Thoracic aorta (tissue), 2 donors: ENCODE data around the gene APOB. TPM values are rescaled to one million over a fixed set of nuclear protein-coding genes. Genes with fewer than 3 reads are reported as not detected.

Experiments used
- ATAC-seq: fragments of 150-250 bp; one replicate; pipeline ENCODE4 v1.8.0; 2017; ENCODE audit warnings: low read depth; ENCODE audit not compliant: insufficient number of reproducible peaks, low FRiP score
- DNase-seq: peaks from one replicate; pipeline ENCODE4 v3.0.0-alpha.2; 2020; ENCODE audit warnings: low spot score
- H3K27ac ChIP-seq, 2 donors: fragments of 200-600 bp; sonication (generic); 1 replicate in 1 of 2; 2 replicates in 1 of 2; pipeline ENCODE4 v1.5.1; 2016; ENCODE audit warnings: mild to moderate bottlenecking in 2 of 2, moderate library complexity in 2 of 2
- H3K27me3 ChIP-seq: fragments of 200-600 bp; sonication (generic); replicated peaks from 2 replicates; pipeline ENCODE4 v1.6.0; 2016; ENCODE audit warnings: mild to moderate bottlenecking; ENCODE audit not compliant: insufficient read depth
- H3K36me3 ChIP-seq: fragments of 200-600 bp; sonication (generic); one replicate; pipeline ENCODE4 v1.5.1; 2016
- H3K4me1 ChIP-seq, 2 donors: fragments of 200-600 bp; sonication (generic); 1 replicate in 1 of 2; 2 replicates in 1 of 2; pipeline versions ENCODE4 v1.5.1 to v1.6.0; 2016; ENCODE audit warnings: low read depth in 2 of 2, mild to moderate bottlenecking in 1 of 2; ENCODE audit not compliant: control insufficient read depth in 1 of 2
- H3K4me3 ChIP-seq: fragments of 200-600 bp; sonication (generic); 2 replicates; pipeline ENCODE4 v1.5.1; 2016; ENCODE audit warnings: mild to moderate bottlenecking
- H3K9me3 ChIP-seq: fragments of 200-600 bp; sonication (generic); 2 replicates; pipeline ENCODE4 v1.5.1; 2016
- total RNA-seq, 2 donors: library from RNA; depleted of rRNA; stranded (reverse); fragments of >200 nt; gene quantifications; one replicate each; pipeline versions ENCODE4 v1.1.0 to v1.2.3, GENCODE V29; 2016
- TF ChIP-seq, protein P1 (sequence below): fragments of 200-600 bp; sonication (generic); IDR thresholded peaks from one replicate; pipeline ENCODE4 v1.5.1; 2019; ENCODE audit warnings: antibody characterized with exemption

Gene APOB
- total RNA-seq, 2 donors from 2014 or later, result 4.7 to 6.1 TPM

DNA sequence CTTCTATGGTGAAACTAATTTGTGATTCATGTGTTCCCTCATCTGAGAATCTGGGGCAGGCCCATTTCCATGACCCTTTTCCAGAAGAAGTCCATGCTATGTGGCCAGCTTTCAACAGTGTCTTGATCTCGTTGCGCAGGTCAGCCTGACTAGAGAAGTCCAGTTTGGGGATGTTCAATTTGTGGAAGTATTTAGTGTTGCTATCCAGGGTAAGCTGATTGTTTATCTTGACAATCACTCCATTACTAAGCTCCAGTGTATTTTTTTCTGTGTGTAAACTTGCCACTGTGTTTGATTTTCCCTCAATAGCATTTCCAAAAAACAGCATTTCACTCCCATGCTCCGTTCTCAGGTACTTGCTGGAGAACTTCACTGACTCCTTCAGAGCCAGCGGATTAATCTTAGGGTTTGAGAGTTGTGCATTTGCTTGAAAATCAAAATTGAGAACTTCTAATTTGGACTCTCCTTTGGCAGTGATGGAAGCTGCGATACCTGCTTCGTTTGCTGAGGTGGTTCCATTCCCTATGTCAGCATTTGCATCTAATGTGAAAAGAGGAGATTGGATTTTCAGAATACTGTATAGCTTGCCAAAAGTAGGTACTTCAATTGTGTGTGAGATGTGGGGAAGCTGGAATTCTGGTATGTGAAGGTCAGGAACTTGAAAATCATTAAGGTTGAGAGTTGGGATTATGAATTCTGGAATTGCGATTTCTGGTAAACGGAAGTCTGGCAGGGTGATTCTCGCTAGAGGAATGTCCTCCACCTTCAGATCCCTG, 35.7 kb downstream of the APOB start:
- H3K27ac ChIP-seq, result no peak overlapping the region
- peaks cover 8% of the 10 kb centered on the region for H3K36me3 ChIP-seq
- TF ChIP-seq, protein P1, sequence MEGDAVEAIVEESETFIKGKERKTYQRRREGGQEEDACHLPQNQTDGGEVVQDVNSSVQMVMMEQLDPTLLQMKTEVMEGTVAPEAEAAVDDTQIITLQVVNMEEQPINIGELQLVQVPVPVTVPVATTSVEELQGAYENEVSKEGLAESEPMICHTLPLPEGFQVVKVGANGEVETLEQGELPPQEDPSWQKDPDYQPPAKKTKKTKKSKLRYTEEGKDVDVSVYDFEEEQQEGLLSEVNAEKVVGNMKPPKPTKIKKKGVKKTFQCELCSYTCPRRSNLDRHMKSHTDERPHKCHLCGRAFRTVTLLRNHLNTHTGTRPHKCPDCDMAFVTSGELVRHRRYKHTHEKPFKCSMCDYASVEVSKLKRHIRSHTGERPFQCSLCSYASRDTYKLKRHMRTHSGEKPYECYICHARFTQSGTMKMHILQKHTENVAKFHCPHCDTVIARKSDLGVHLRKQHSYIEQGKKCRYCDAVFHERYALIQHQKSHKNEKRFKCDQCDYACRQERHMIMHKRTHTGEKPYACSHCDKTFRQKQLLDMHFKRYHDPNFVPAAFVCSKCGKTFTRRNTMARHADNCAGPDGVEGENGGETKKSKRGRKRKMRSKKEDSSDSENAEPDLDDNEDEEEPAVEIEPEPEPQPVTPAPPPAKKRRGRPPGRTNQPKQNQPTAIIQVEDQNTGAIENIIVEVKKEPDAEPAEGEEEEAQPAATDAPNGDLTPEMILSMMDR, result no peak
- no peaks in the 10 kb centered on the region for H3K4me1 ChIP-seq
- H3K4me3 ChIP-seq, result no peak overlapping the region
- ATAC-seq, result no peak
- DNase-seq, result no peak
- H3K27me3 ChIP-seq, result no peaks in the 10 kb centered on the region
- H3K9me3 ChIP-seq, result no peaks in the 10 kb centered on the region

DNA sequence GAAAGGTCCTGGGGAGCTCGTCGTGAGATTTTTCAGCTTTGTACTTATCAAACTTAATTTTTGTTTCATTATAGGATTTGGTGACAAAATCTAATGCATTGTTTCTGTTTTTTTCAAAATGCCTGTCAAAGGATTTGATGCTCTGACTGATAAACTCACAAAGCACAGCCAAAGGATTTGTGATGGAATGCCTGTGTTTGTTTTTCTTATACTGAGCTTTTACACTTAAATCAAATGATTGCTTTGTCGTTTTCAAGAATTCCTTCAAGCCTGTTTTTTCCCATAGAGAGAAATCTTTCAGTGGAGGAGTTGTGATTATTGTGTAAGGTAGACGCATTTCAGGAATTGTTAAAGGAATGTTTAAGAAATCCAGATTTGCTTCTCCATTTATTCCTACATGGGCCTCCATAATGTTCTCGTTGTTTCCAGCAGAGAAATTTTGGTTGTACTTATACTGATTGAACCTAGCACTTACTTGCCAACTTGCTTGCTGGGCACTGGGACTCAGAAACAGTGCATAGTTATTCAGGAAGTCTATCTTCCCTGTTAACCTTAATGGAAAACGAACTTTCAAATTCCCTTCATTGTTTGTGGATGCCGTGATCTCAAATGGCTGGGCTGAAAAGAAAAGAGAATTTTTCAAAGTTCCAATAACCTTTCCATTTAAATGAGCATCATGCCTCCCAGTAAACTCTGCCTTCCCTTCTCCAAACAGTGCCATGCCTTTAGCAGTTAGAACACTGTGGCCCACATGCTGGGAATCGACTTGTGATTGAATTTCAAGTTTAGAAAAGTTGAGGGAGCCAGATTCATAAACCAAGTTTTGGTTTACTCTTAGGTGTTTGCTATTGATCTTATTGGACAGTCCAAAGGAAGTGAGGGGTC, 36.5 kb downstream of the APOB start:
- Histone ChIP-seq H3K27ac (no peak overlapping the region), H3K4me3 (no peak overlapping the region), H3K4me1 (no peaks in the 10 kb centered on the region), H3K27me3 (no peaks in the 10 kb centered on the region), H3K9me3 (no peaks in the 10 kb centered on the region), H3K36me3 (peaks cover 7% of the 10 kb centered on the region)
- no peak for DNase-seq
- ATAC-seq, result no peak
- TF ChIP-seq, protein P1, result no peak

DNA sequence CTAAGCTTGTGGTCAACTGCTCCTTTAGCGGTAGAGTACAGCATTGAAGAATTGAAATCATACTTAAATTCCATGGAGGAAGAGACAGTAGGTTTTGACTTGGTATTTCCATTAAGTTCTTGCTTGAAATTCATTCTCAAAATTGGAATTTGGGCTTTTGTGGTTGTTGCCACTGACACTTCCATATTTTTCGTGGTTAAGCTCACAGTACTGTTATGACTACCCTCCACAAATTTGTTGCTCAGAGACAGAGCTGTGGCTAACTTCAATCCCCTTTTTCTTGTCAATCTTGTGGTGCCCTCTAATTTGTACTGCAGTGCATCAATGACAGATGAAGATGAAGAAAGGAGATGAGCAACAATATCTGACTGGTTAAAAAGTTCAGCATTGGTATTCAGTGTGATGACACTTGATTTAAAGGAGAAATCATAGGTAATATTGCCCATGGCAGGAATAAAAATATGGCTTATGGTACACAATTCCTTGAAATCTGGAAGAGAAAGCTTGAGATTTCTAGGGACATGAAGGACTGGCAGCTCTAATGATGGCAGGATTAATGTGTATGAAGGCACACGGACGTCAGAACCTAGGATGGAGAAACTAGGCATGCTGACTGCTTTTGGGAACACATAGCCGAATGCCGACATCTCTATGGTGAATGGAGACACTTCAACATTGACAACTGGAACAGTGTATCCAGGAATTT, 37.3 kb downstream of the APOB start:
- no peak for ATAC-seq
- TF ChIP-seq, protein P1, result no peak

DNA sequence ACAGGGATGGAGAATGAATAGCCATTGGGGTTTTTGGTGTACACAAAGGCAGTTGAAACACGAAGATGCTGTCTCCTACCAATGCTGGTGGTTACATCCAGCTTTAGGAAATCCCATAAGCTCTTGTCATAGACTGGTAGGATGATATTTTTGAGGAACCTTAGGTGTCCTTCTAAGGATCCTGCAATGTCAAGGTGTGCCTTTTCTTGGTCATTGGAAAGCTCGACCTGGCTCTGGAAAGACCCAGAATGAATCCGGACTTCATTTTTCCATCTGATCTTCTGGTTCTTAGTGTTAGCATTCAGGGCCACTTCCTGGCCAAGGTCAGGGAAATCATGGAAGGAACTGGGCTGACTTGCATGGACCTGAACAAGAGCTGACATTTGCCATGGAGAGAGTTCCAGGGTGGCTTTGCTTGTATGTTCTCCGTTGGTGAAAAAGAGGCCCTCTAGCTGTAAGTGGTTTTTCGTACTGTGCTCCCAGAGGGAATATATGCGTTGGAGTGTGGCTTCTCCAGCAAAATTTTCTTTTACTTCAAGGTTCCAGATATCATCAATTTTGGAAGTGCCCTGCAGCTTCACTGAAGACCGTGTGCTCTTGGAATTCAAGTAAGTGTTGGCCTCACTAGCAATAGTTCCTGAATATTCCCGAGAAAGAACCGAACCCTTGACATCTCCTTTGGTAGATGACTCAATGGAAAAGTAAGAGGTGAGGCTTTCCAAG, 38.0 kb downstream of the APOB start:
- H3K9me3 ChIP-seq, result no peaks in the 10 kb centered on the region
- no peak for ATAC-seq
- H3K27me3 ChIP-seq, result no peaks in the 10 kb centered on the region
- peaks cover 6% of the 10 kb centered on the region for H3K36me3 ChIP-seq
- TF ChIP-seq, protein P1, result no peak
- no peak overlapping the region for H3K27ac ChIP-seq
- H3K4me3 ChIP-seq, result no peak overlapping the region
- no peaks in the 10 kb centered on the region for H3K4me1 ChIP-seq
- no peak for DNase-seq

More for the DNA sequence above, 37.3 kb downstream of the APOB start:
- peaks cover 6% of the 10 kb centered on the region for H3K36me3 ChIP-seq
- H3K9me3 ChIP-seq, result no peaks in the 10 kb centered on the region
- no peak overlapping the region for H3K27ac ChIP-seq
- no peaks in the 10 kb centered on the region for H3K4me1 ChIP-seq
- H3K4me3 ChIP-seq, result no peak overlapping the region
- DNase-seq, result no peak
- no peaks in the 10 kb centered on the region for H3K27me3 ChIP-seq
